Neural progenitor cell (in vitro differentiated cells): ENCODE measurements around the gene PDLIM4. TPM values are rescaled to one million over a fixed set of nuclear protein-coding genes. Genes with fewer than 3 reads are reported as not detected.

ENCODE experiments used
- DNase-seq: peaks from one replicate; pipeline ENCODE4 v3.0.0-alpha.2; 2016; ENCODE audit warnings: low spot score
- H2AFZ ChIP-seq: fragments of 200-600 bp; sonication (generic); replicated peaks from 2 replicates; pipeline ENCODE4 v1.6.1; 2016; ENCODE audit warnings: antibody characterized with exemption
- H3F3A ChIP-seq: fragments of 200-600 bp; sonication (generic); 2 replicates; pipeline ENCODE4 v1.6.1; 2016; ENCODE audit warnings: antibody characterized with exemption, low read depth
- H3K27ac ChIP-seq: fragments of 200-600 bp; sonication (generic); 2 replicates; pipeline ENCODE4 v1.5.1; 2016; ENCODE audit warnings: mild to moderate bottlenecking
- H3K27me3 ChIP-seq: fragments of 200-600 bp; sonication (generic); 2 replicates; pipeline ENCODE4 v1.6.1; 2016; ENCODE audit warnings: mild to moderate bottlenecking, moderate library complexity
- H3K36me3 ChIP-seq: fragments of 200-600 bp; sonication (generic); 2 replicates; pipeline ENCODE4 v1.5.1; 2016
- H3K4me1 ChIP-seq: fragments of 200-600 bp; sonication (generic); 2 replicates; pipeline ENCODE4 v1.6.1; 2016; ENCODE audit warnings: mixed run types
- H3K4me2 ChIP-seq: fragments of 200-600 bp; sonication (generic); 2 replicates; pipeline ENCODE4 v1.6.1; 2016
- H3K4me3 ChIP-seq: fragments of 200-600 bp; sonication (generic); 2 replicates; pipeline ENCODE4 v1.5.1; 2016
- H3K79me2 ChIP-seq: fragments of 200-600 bp; sonication (generic); 2 replicates; pipeline ENCODE4 v1.6.1; 2016; ENCODE audit warnings: low read depth
- H3K9ac ChIP-seq: fragments of 200-600 bp; sonication (generic); 2 replicates; pipeline ENCODE4 v1.6.1; 2016
- H3K9me3 ChIP-seq: fragments of 200-600 bp; sonication (generic); 2 replicates; pipeline ENCODE4 v1.5.1; 2016; ENCODE audit warnings: low read depth
- H4K20me1 ChIP-seq: fragments of 200-600 bp; sonication (generic); 2 replicates; pipeline ENCODE4 v1.6.1; 2016; ENCODE audit warnings: low read depth
- H3K27ac Mint-ChIP-seq: 3 replicates; pipeline ENCODE4 v1.8.0; 2021; ENCODE audit warnings: mixed read lengths
- H3K27me3 Mint-ChIP-seq: 2 replicates; pipeline ENCODE4 v1.8.0; 2022; ENCODE audit warnings: low read depth, mild to moderate bottlenecking, inconsistent platforms, moderate library complexity, mixed read lengths; ENCODE audit not compliant: insufficient read depth
- H3K36me3 Mint-ChIP-seq: 3 replicates; pipeline ENCODE4 v1.8.0; 2021; ENCODE audit warnings: mixed read lengths
- H3K4me1 Mint-ChIP-seq: 3 replicates; pipeline ENCODE4 v1.8.0; 2021; ENCODE audit warnings: mixed read lengths
- H3K4me3 Mint-ChIP-seq: 3 replicates; pipeline ENCODE4 v1.8.0; 2021; ENCODE audit warnings: mild to moderate bottlenecking, moderate library complexity, mixed read lengths
- H3K9me3 Mint-ChIP-seq: 3 replicates; pipeline ENCODE4 v1.8.0; 2020; ENCODE audit warnings: mixed read lengths
- CTCF ChIP-seq: fragments of 200-600 bp; sonication (generic); IDR thresholded peaks from 2 replicates; pipeline ENCODE4 v1.5.1; 2017; ENCODE audit warnings: antibody characterized with exemption, mild to moderate bottlenecking
- EZH2 ChIP-seq: fragments of 200-600 bp; sonication (generic); IDR thresholded peaks from 2 replicates; pipeline ENCODE4 v1.6.1; 2017; ENCODE audit warnings: antibody characterized with exemption, mild to moderate bottlenecking, moderate library complexity
- EZH2phosphoT487 ChIP-seq: fragments of 200-600 bp; sonication (generic); IDR thresholded peaks from 2 replicates; pipeline ENCODE4 v1.6.1; 2017; ENCODE audit warnings: antibody characterized with exemption
- total RNA-seq: library from RNA; depleted of rRNA; stranded (reverse); fragments of >200 nt; gene quantifications from 2 replicates; pipeline ENCODE4 v1.2.3, GENCODE V29; 2015; ENCODE audit warnings: low replicate concordance

Gene PDLIM4
- total RNA-seq, 1 donor from 2014 or later: 8.3 TPM

GRCh38 chr5:132313366-132313765 lies 55.9 kb downstream of the PDLIM4 start:
- Mint-ChIP-seq H3K9me3 (no peaks in the 10 kb centered on the region), H3K27me3 (peaks cover 6% of the 10 kb centered on the region), H3K4me3 (no peak overlapping the region), H3K4me1 (peaks cover 6% of the 10 kb centered on the region), H3K36me3 (no peaks in the 10 kb centered on the region), H3K27ac (no peak overlapping the region)
- no peak for DNase-seq
- Histone ChIP-seq H2AFZ (no peak overlapping the region), H3K27ac (no peak overlapping the region), H3K4me1 (no peaks in the 10 kb centered on the region), H3K27me3 (no peaks in the 10 kb centered on the region), H3K9me3 (no peaks in the 10 kb centered on the region), H3K79me2 (no peaks in the 10 kb centered on the region), H3K9ac (no peak overlapping the region), H3F3A (no peaks in the 10 kb centered on the region), H3K4me2 (no peak overlapping the region), H4K20me1 (no peaks in the 10 kb centered on the region), H3K36me3 (no peaks in the 10 kb centered on the region), H3K4me3 (no peak overlapping the region)
- no peak for TF ChIP-seq EZH2
- no peak for TF ChIP-seq EZH2phosphoT487
- no peak for TF ChIP-seq CTCF

GRCh38 chr5:132313961-132314432 lies 56.5 kb downstream of the PDLIM4 start:
- Histone ChIP-seq H3K9ac (no peak overlapping the region), H3K27me3 (no peaks in the 10 kb centered on the region), H3K79me2 (no peaks in the 10 kb centered on the region), H3K27ac (no peak overlapping the region), H3K4me1 (no peaks in the 10 kb centered on the region), H4K20me1 (no peaks in the 10 kb centered on the region), H2AFZ (no peak overlapping the region), H3K4me2 (no peak overlapping the region), H3F3A (no peaks in the 10 kb centered on the region), H3K4me3 (no peak overlapping the region), H3K36me3 (no peaks in the 10 kb centered on the region), H3K9me3 (no peaks in the 10 kb centered on the region)
- H3K27me3 Mint-ChIP-seq: peaks cover 2% of the 10 kb centered on the region
- TF ChIP-seq CTCF (no peak), EZH2 (no peak), EZH2phosphoT487 (no peak)
- no peaks in the 10 kb centered on the region for H3K9me3 Mint-ChIP-seq
- H3K4me1 Mint-ChIP-seq: peaks cover 6% of the 10 kb centered on the region
- DNase-seq: no peak
- H3K27ac Mint-ChIP-seq: no peak overlapping the region
- no peak overlapping the region for H3K4me3 Mint-ChIP-seq
- H3K36me3 Mint-ChIP-seq: no peaks in the 10 kb centered on the region

- H3K27me3 ChIP-seq: no peaks in the 10 kb centered on the region
- H3K27ac ChIP-seq: no peak overlapping the region
- H4K20me1 ChIP-seq: no peaks in the 10 kb centered on the region
- Mint-ChIP-seq H3K4me1 (peaks cover 3% of the 10 kb centered on the region), H3K36me3 (no peaks in the 10 kb centered on the region), H3K9me3 (no peaks in the 10 kb centered on the region), H3K27me3 (peaks cover 2% of the 10 kb centered on the region), H3K27ac (no peak overlapping the region), H3K4me3 (no peak overlapping the region)
- H3K4me2 ChIP-seq: no peak overlapping the region
- TF ChIP-seq EZH2phosphoT487: no peak
- no peak for TF ChIP-seq EZH2
- TF ChIP-seq CTCF: no peak
- no peak overlapping the region for H2AFZ ChIP-seq
- H3K36me3 ChIP-seq: no peaks in the 10 kb centered on the region
- H3K9me3 ChIP-seq: no peaks in the 10 kb centered on the region
- no peak overlapping the region for H3K9ac ChIP-seq
- no peaks in the 10 kb centered on the region for H3K79me2 ChIP-seq
- no peak for DNase-seq
- no peaks in the 10 kb centered on the region for H3F3A ChIP-seq
- H3K4me1 ChIP-seq: no peaks in the 10 kb centered on the region
- no peak overlapping the region for H3K4me3 ChIP-seq
Observed at GRCh38 chr5:132315529-132316067, 58.1 kb downstream of the PDLIM4 start.
